ENCODE measurements around the gene TRERF1.

The TRERF1 gene

GRCh38 chr6:42366011-42366705 lies 85.6 kb downstream of the TRERF1 start:
- no peak for DNase-seq (ENCODE audit: low read depth in 2 of 2)

GRCh38 chr6:42365021-42365420 lies 86.7 kb downstream of the TRERF1 start:
- DNase-seq (ENCODE audit: low read depth in 2 of 2), result no peak

GRCh38 chr6:42363926-42364849 lies 87.5 kb downstream of the TRERF1 start:
- no peak for DNase-seq (ENCODE audit: low read depth in 2 of 2)

GRCh38 chr6:42361036-42361435 lies 90.7 kb downstream of the TRERF1 start:
- DNase-seq (ENCODE audit: low read depth in 2 of 2), result no peak

- no peak for DNase-seq (ENCODE audit: low read depth in 2 of 2)
Measured at GRCh38 chr6:42359021-42359420, 92.7 kb downstream of the TRERF1 start.

- no peak for DNase-seq (ENCODE audit: low read depth in 2 of 2)
Measured at GRCh38 chr6:42355416-42355815, 96.3 kb downstream of the TRERF1 start.

- DNase-seq (ENCODE audit: low read depth in 2 of 2), result no peak
Measured at GRCh38 chr6:42354702-42355101, 97.0 kb downstream of the TRERF1 start.

GRCh38 chr6:42352856-42353564 lies 98.7 kb downstream of the TRERF1 start:
- no peak for DNase-seq (ENCODE audit: low read depth in 2 of 2)

GRCh38 chr6:42350911-42351310 lies 100.8 kb downstream of the TRERF1 start:
- no peak for DNase-seq (ENCODE audit: low read depth in 2 of 2)

GRCh38 chr6:42349753-42350511 lies 101.8 kb downstream of the TRERF1 start:
- DNase-seq (ENCODE audit: low read depth in 2 of 2), result no peak

GRCh38 chr6:42347456-42347855 lies 104.3 kb downstream of the TRERF1 start:
- DNase-seq (ENCODE audit: low read depth in 2 of 2), result no peak

GRCh38 chr6:42345696-42346416 lies 105.9 kb downstream of the TRERF1 start:
- no peak for DNase-seq (ENCODE audit: low read depth in 2 of 2)

GRCh38 chr6:42344756-42345155 lies 107.0 kb downstream of the TRERF1 start:
- DNase-seq (ENCODE audit: low read depth in 2 of 2), result no peak

GRCh38 chr6:42341771-42342553 lies 109.8 kb downstream of the TRERF1 start:
- DNase-seq (ENCODE audit: low read depth in 2 of 2), result no peak

GRCh38 chr6:42341221-42341620 lies 110.5 kb downstream of the TRERF1 start:
- no peak for DNase-seq (ENCODE audit: low read depth in 2 of 2)

GRCh38 chr6:42340511-42340910 lies 111.2 kb downstream of the TRERF1 start:
- DNase-seq (ENCODE audit: low read depth in 2 of 2), result no peak

- peak in 1 of 2 donors; percentile 3 for DNase-seq (ENCODE audit: low read depth in 2 of 2)
Measured at GRCh38 chr6:42339991-42340401, 111.7 kb downstream of the TRERF1 start.

- DNase-seq (ENCODE audit: low read depth in 2 of 2), result no peak
Measured at GRCh38 chr6:42338744-42339222, 112.9 kb downstream of the TRERF1 start.

- no peak for DNase-seq (ENCODE audit: low read depth in 2 of 2)
Measured at GRCh38 chr6:42337985-42338743, 113.6 kb downstream of the TRERF1 start.

Data from stimulated activated CD4-positive, alpha-beta T cell treated with anti-CD3 and anti-CD28 coated beads, Interleukin-1b, Interleukin-23, amount 100 ng/mL, for 4 hours (primary cell).